ENCODE results near the gene CALHM2. TPM values are rescaled to one million over a fixed set of nuclear protein-coding genes. Genes with fewer than 3 reads are reported as not detected.

Gene CALHM2
- total and polyA plus RNA-seq, 2 donors (not counting 1 experiment from before 2014, with no cell fraction given), result 35.8 to 37.2 TPM

DNA sequence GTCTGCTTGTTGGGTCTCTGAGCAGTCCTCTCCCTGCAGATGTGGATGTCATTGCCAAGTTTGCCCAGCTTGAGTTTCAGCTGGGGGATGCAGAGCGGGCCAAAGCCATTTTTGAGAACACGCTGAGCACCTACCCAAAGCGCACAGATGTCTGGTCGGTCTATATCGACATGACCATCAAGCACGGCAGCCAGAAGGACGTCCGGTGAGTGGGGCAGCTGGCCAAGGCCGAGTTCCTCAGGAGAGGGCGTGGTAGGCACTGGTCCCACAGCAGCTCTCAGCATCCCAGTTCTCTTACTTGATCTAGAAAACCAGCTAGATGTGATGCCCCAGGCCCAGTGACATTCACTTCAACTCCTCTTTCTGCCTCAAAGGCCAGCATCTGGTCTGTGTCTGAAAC lies 7.7 kb downstream of the CALHM2 start:
- H3K4me3 ChIP-seq (replicated peaks in 1 of 4; ENCODE audit: control extremely low read depth in 1 of 4, insufficient read depth in 1 of 4, low read depth in 3 of 4, low read length in 4 of 4), result no peak overlapping the region
- H3K36me3 ChIP-seq (ENCODE audit: control insufficient read depth, insufficient read depth, low read length), result peaks cover 44% of the 10 kb centered on the region
- TF ChIP-seq, protein P1, sequence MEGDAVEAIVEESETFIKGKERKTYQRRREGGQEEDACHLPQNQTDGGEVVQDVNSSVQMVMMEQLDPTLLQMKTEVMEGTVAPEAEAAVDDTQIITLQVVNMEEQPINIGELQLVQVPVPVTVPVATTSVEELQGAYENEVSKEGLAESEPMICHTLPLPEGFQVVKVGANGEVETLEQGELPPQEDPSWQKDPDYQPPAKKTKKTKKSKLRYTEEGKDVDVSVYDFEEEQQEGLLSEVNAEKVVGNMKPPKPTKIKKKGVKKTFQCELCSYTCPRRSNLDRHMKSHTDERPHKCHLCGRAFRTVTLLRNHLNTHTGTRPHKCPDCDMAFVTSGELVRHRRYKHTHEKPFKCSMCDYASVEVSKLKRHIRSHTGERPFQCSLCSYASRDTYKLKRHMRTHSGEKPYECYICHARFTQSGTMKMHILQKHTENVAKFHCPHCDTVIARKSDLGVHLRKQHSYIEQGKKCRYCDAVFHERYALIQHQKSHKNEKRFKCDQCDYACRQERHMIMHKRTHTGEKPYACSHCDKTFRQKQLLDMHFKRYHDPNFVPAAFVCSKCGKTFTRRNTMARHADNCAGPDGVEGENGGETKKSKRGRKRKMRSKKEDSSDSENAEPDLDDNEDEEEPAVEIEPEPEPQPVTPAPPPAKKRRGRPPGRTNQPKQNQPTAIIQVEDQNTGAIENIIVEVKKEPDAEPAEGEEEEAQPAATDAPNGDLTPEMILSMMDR (conservative IDR thresholded peaks at IDR 0.05 in 1 of 2, IDR thresholded peaks at IDR 0.05 in 1 of 2; ENCODE audit: low read depth in 1 of 2, low read length in 2 of 2), result no peak
- no peak for TF ChIP-seq EZH2 (IDR thresholded peaks at IDR 0.05; ENCODE audit: low read length, missing control alignments)
- H3K4me1 ChIP-seq (ENCODE audit: control insufficient read depth, extremely low read depth, insufficient read depth, low read length), result peaks cover 35% of the 10 kb centered on the region
- H2AFZ ChIP-seq (ENCODE audit: low read length), result no peak overlapping the region
- DNase-seq (ENCODE audit: low read depth in 2 of 2), result no peak
- no peaks in the 10 kb centered on the region for H3K27me3 ChIP-seq (ENCODE audit: control insufficient read depth, insufficient read depth, low read length)
- H3K9me3 ChIP-seq (ENCODE audit: control insufficient read depth, insufficient read depth, low read depth, low read length), result no peaks in the 10 kb centered on the region
- no peak overlapping the region for H3K27ac ChIP-seq (ENCODE audit: insufficient read depth, low read length)
- no peak overlapping the region for H3K9ac ChIP-seq (ENCODE audit: insufficient read depth, low read length)
- no peak overlapping the region for H3K4me2 ChIP-seq (ENCODE audit: extremely low read depth, insufficient read depth, low read length)
- no peaks in the 10 kb centered on the region for H4K20me1 ChIP-seq (ENCODE audit: control insufficient read depth, extremely low read depth, insufficient read depth, low read length)
- H3K79me2 ChIP-seq (ENCODE audit: control insufficient read depth, insufficient read depth, low read length), result peaks cover 20% of the 10 kb centered on the region

DNA sequence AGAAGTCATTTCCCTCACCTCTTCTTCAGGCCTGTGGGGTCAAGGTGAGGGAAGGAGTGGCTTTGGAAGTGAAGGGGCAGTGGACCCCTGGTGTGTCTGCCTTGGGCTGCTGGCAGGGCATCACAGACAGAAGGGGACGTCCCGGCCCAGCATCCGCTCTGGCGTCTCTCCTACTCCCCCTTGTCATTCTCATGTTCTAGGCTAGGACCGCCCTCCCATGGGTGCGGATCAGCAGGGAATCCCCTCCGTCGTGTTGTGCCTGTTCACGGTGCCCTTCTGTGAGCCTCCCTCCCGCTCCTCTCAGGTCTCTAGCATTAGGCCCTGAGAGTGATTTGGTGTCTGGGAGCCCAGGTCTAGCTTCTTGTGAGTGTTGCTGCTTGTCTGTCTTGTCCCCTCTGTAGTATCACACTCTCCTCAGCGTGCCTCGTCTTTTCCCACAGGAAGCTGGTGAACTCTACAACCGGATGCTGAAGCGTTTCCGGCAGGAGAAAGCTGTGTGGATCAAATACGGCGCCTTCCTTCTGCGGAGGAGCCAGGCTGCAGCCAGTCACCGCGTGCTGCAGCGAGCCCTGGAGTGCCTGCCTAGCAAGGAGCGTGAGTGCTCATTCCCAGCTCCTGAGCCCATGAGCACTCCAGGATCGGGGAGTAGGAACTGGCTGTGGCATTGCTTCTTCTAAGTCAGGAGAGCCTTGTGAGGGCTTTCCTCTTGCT lies 8.5 kb downstream of the CALHM2 start:
- Histone ChIP-seq H2AFZ (ENCODE audit: low read length) (no peak overlapping the region), H3K27me3 (ENCODE audit: control insufficient read depth, insufficient read depth, low read length) (no peaks in the 10 kb centered on the region), H3K4me2 (ENCODE audit: extremely low read depth, insufficient read depth, low read length) (no peak overlapping the region), H4K20me1 (ENCODE audit: control insufficient read depth, extremely low read depth, insufficient read depth, low read length) (no peaks in the 10 kb centered on the region), H3K36me3 (ENCODE audit: control insufficient read depth, insufficient read depth, low read length) (peaks cover 41% of the 10 kb centered on the region), H3K27ac (ENCODE audit: insufficient read depth, low read length) (no peak overlapping the region), H3K9ac (ENCODE audit: insufficient read depth, low read length) (no peak overlapping the region), H3K4me1 (ENCODE audit: control insufficient read depth, extremely low read depth, insufficient read depth, low read length) (peaks cover 28% of the 10 kb centered on the region), H3K9me3 (ENCODE audit: control insufficient read depth, insufficient read depth, low read depth, low read length) (no peaks in the 10 kb centered on the region), H3K4me3 (replicated peaks in 1 of 4; ENCODE audit: control extremely low read depth in 1 of 4, insufficient read depth in 1 of 4, low read depth in 3 of 4, low read length in 4 of 4) (no peak overlapping the region), H3K79me2 (ENCODE audit: control insufficient read depth, insufficient read depth, low read length) (peaks cover 16% of the 10 kb centered on the region)
- DNase-seq (ENCODE audit: low read depth in 2 of 2), result no peak
- TF ChIP-seq, protein P1 (conservative IDR thresholded peaks at IDR 0.05 in 1 of 2, IDR thresholded peaks at IDR 0.05 in 1 of 2; ENCODE audit: low read depth in 1 of 2, low read length in 2 of 2), result no peak
- no peak for TF ChIP-seq EZH2 (IDR thresholded peaks at IDR 0.05; ENCODE audit: low read length, missing control alignments)

DNA sequence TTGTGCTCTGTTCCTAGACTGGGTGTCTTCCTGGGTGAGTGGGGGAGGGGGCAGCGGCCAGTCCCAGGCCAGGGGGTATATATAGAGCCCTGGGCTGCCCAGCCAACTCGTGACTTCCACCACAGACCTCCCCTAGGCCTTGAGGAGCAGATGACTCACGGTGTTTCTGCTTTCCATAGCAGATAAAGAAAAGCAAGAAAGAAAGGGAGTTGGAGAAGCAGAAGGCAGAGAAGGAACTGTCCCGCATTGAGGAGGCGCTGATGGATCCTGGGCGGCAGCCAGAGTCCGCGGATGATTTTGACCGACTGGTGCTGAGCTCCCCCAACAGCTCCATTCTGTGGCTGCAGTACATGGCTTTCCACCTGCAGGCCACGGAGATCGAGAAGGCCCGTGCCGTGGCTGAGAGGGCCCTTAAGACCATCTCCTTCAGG lies 10.1 kb downstream of the CALHM2 start:
- peak; percentile 31 to 69 for DNase-seq (ENCODE audit: low read depth in 2 of 2)
- TF ChIP-seq, protein P1 (conservative IDR thresholded peaks at IDR 0.05 in 1 of 2, IDR thresholded peaks at IDR 0.05 in 1 of 2; ENCODE audit: low read depth in 1 of 2, low read length in 2 of 2), result no peak
- TF ChIP-seq EZH2 (IDR thresholded peaks at IDR 0.05; ENCODE audit: low read length, missing control alignments), result no peak
- H3K4me3 ChIP-seq (replicated peaks in 1 of 4; ENCODE audit: control extremely low read depth in 1 of 4, insufficient read depth in 1 of 4, low read depth in 3 of 4, low read length in 4 of 4), result no peak overlapping the region
- no peak overlapping the region for H2AFZ ChIP-seq (ENCODE audit: low read length)
- H3K9ac ChIP-seq (ENCODE audit: insufficient read depth, low read length), result no peak overlapping the region
- peak overlapping the region; percentile 52 for H3K27ac ChIP-seq (ENCODE audit: insufficient read depth, low read length)
- H3K9me3 ChIP-seq (ENCODE audit: control insufficient read depth, insufficient read depth, low read depth, low read length), result no peaks in the 10 kb centered on the region
- no peaks in the 10 kb centered on the region for H3K27me3 ChIP-seq (ENCODE audit: control insufficient read depth, insufficient read depth, low read length)
- no peaks in the 10 kb centered on the region for H4K20me1 ChIP-seq (ENCODE audit: control insufficient read depth, extremely low read depth, insufficient read depth, low read length)
- peaks cover 24% of the 10 kb centered on the region for H3K4me1 ChIP-seq (ENCODE audit: control insufficient read depth, extremely low read depth, insufficient read depth, low read length)
- H3K79me2 ChIP-seq (ENCODE audit: control insufficient read depth, insufficient read depth, low read length), result peaks cover 7% of the 10 kb centered on the region
- peaks cover 35% of the 10 kb centered on the region for H3K36me3 ChIP-seq (ENCODE audit: control insufficient read depth, insufficient read depth, low read length)
- H3K4me2 ChIP-seq (ENCODE audit: extremely low read depth, insufficient read depth, low read length), result no peak overlapping the region

Measured in fibroblast of lung (primary cell).